ENCODE results near the gene SIX4. TPM values are rescaled to one million over a fixed set of nuclear protein-coding genes. Genes with fewer than 3 reads are reported as not detected.
A peak's percentile ranks its signal among the peaks of the same experiment; 100 is the strongest.

SIX4 gene
- under 1 TPM in 3 of 5 donors, not detected in 2; 0.12 to 0.22 (median 0.13) TPM for total RNA-seq
- not detected for total RNA-seq (2013)
- 0 to 0.15 (median 0) reads per million in 29 experiments for total RNA-seq

DNA sequence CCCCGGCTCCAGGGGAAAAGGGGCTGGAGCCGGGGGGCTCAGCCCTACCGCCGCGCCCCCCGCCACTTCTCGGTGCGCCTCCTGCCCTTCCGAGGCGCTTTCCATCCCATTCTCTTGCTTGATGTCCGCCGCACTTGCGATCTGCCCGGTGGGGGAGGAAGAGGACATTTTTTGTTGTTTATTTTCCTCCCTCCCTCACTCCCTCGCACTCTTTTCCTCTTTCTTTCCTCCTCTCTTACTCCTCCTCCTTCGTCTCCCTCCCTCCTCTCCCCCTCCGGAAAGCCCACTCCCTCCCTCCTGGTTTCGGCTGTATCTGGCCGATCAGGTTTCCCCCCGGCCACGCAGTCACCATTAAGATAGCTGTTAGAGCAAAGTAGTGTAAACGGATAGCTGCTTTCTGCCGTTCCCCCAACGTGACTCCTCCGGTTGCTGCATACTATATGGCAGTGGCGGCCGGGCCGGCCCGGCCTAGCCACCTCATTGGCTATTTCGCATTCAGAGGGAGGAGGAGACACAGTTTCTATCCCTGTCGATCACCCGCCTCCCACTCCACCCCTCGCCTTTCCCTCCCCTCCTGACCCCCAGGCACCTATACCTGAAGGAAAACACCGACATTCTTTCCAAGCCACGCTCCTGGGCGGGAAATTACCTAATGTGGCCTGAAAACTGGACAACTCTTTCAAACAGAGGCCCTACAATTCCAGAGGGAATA is at the start of gene SIX4:
TSS of gene SIX4 (minus strand) at position 445 of the 712 bp plus-strand sequence. CDS start at position 168, 277 bp downstream.
- Mint-ChIP-seq H3K4me1 (peaks cover 16 to 26% (median 25%) of the 10 kb centered on the region in 3 donors), H3K27me3 (peaks cover 65 to 80% of the 10 kb centered on the region in 2 donors), H3K36me3 (no peaks in the 10 kb centered on the region), H3K9me3 (no peaks in the 10 kb centered on the region), H3K4me3 (peak within 1 kb of the TSS; percentile 83 to 91 (median 83)), H3K27ac (no peak within 1 kb of the TSS)
- DNase-seq = peak in 2 of 35 experiments; percentile 12 to 22
- H3K27me3 ChIP-seq (replicated peaks in 1 of 2; ENCODE audit: control insufficient read depth in 2 of 2, extremely low read depth in 1 of 2, insufficient read depth in 2 of 2, low read length in 1 of 2) = peaks cover 32 to 62% of the 10 kb centered on the region in 2 experiments
- H3K4me3 ChIP-seq (ENCODE audit: control insufficient read depth in 1 of 2, extremely low read depth in 1 of 2, low read length in 1 of 2) = peak within 1 kb of the TSS; percentile 49 to 77
- ChIA-PET CTCF (interaction anchor here (0.6 to 1.3 kb wide), 2 partner anchors 9 to 78 kb away, joined by 3 to 4 read pairs; no protein-coding TSS in a partner anchor), POLR2A (no interaction called here)
- no peak within 1 kb of the TSS for H3K27ac ChIP-seq (ENCODE audit: low read length)
- no peaks in the 10 kb centered on the region for H3K9me3 ChIP-seq
- H3K36me3 ChIP-seq (ENCODE audit: control insufficient read depth in 2 of 2, extremely low read depth in 1 of 2, insufficient read depth in 1 of 2, low read length in 1 of 2) = no peaks in the 10 kb centered on the region
- ATAC-seq (replicated peaks in 1 of 4) = no peak
- peaks cover 0 to 34% of the 10 kb centered on the region in 2 experiments for H3K4me1 ChIP-seq (ENCODE audit: control insufficient read depth in 1 of 2, extremely low read depth in 1 of 2, insufficient read depth in 2 of 2, low read length in 2 of 2)
- WGBS (ENCODE audit: insufficient coverage) = 2% methylated on average over 12 of the region's 36 CpGs

DNA sequence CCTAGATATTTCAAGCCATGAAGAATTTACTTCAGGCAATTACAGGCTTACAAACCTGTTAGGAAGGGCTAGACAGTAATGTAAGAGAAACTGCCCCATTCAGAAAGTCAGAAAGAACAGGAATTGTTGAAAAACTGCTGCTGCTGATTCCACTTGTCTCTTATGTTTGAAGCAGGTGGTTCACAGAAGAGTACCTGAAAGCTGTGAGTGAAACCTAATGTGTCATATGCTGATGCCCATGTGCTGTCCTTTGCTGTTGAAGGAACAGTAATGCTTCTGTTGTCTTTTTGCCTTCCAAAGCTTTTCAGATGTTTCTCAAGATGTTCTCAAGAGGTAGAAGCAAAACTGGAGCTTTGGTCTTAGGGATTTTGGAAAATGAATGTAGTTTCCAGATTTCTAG is 49.4 kb upstream of the SIX4 start:
- Mint-ChIP-seq H3K27me3 (no peaks in the 10 kb centered on the region), H3K36me3 (peaks cover 4% of the 10 kb centered on the region), H3K4me1 (peaks cover 6 to 16% (median 12%) of the 10 kb centered on the region in 3 donors), H3K4me3 (no peak overlapping the region), H3K27ac (no peak overlapping the region), H3K9me3 (no peaks in the 10 kb centered on the region)
- Histone ChIP-seq H3K4me3 (ENCODE audit: control insufficient read depth in 1 of 2, extremely low read depth in 1 of 2, low read length in 1 of 2) (no peak overlapping the region), H3K9me3 (no peaks in the 10 kb centered on the region), H3K27me3 (replicated peaks in 1 of 2; ENCODE audit: control insufficient read depth in 2 of 2, extremely low read depth in 1 of 2, insufficient read depth in 2 of 2, low read length in 1 of 2) (no peaks in the 10 kb centered on the region), H3K4me1 (ENCODE audit: control insufficient read depth in 1 of 2, extremely low read depth in 1 of 2, insufficient read depth in 2 of 2, low read length in 2 of 2) (no peaks in the 10 kb centered on the region), H3K36me3 (ENCODE audit: control insufficient read depth in 2 of 2, extremely low read depth in 1 of 2, insufficient read depth in 1 of 2, low read length in 1 of 2) (no peaks in the 10 kb centered on the region), H3K27ac (ENCODE audit: low read length) (no peak overlapping the region)
- ATAC-seq (replicated peaks in 1 of 4) = no peak
- ChIA-PET POLR2A (no interaction called here), CTCF (no interaction called here)
- DNase-seq = no peak

DNA sequence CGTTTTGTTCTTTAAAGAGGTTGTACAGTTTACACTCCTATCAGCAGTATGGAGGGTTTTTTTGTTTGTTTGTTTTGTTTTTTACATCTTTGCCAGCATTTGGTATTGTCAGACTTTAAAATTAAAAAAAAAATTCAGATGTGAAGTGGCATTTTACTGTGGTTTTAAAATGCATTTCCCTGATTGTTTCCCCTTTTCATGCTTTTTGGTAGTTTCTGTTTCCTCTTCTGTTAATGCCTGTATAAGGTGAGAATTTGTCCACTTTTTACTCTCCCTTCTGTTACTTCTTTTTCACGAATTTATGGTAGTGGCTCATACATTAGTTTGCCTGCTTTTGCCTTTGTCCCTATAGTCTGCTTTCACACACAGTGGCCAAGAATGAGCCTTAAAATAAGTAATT is 47.0 kb upstream of the SIX4 start:
- H3K27ac ChIP-seq (ENCODE audit: low read length) = no peak overlapping the region
- Mint-ChIP-seq H3K4me3 (no peak overlapping the region), H3K9me3 (no peaks in the 10 kb centered on the region), H3K36me3 (peaks cover 4% of the 10 kb centered on the region), H3K27ac (no peak overlapping the region), H3K4me1 (peaks cover 5 to 17% (median 16%) of the 10 kb centered on the region in 3 donors), H3K27me3 (no peaks in the 10 kb centered on the region)
- H3K4me1 ChIP-seq (ENCODE audit: control insufficient read depth in 1 of 2, extremely low read depth in 1 of 2, insufficient read depth in 2 of 2, low read length in 2 of 2) = no peaks in the 10 kb centered on the region
- no CpG with 5 or more reads among the region's 2 CpGs for WGBS (ENCODE audit: insufficient coverage)
- CTCF ChIA-PET = no interaction called here
- H3K9me3 ChIP-seq = no peaks in the 10 kb centered on the region
- POLR2A ChIA-PET = no interaction called here
- DNase-seq = no peak
- ATAC-seq (replicated peaks in 1 of 4) = no peak
- no peaks in the 10 kb centered on the region for H3K27me3 ChIP-seq (replicated peaks in 1 of 2; ENCODE audit: control insufficient read depth in 2 of 2, extremely low read depth in 1 of 2, insufficient read depth in 2 of 2, low read length in 1 of 2)
- H3K36me3 ChIP-seq (ENCODE audit: control insufficient read depth in 2 of 2, extremely low read depth in 1 of 2, insufficient read depth in 1 of 2, low read length in 1 of 2) = no peaks in the 10 kb centered on the region
- H3K4me3 ChIP-seq (ENCODE audit: control insufficient read depth in 1 of 2, extremely low read depth in 1 of 2, low read length in 1 of 2) = no peak overlapping the region

DNA sequence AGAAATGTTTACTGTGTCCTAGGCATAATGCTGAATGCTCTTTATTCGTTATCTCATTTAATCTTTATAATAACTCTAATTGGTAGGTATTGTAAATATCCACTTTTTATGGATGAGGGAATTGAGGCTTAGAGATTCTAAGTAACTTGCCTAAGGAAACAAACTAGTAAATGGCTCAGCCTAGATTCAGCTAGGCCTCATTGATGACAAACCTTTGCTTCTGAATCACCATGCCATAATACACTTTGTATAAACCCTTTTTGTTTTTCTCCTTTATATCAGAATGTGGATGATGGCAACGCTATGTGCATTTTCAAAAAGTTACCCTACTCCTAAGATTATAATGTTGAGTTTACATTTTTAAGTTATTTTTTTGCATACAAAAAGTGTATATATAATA is 44.5 kb upstream of the SIX4 start:
- no peak overlapping the region for H3K4me3 ChIP-seq (ENCODE audit: control insufficient read depth in 1 of 2, extremely low read depth in 1 of 2, low read length in 1 of 2)
- H3K9me3 Mint-ChIP-seq = no peaks in the 10 kb centered on the region
- peaks cover 6% of the 10 kb centered on the region for H3K36me3 Mint-ChIP-seq
- no peaks in the 10 kb centered on the region for H3K27me3 Mint-ChIP-seq
- ChIA-PET CTCF (no interaction called here), POLR2A (no interaction called here)
- WGBS (ENCODE audit: insufficient coverage) = no CpG with 5 or more reads among the region's 2 CpGs
- no peaks in the 10 kb centered on the region for H3K36me3 ChIP-seq (ENCODE audit: control insufficient read depth in 2 of 2, extremely low read depth in 1 of 2, insufficient read depth in 1 of 2, low read length in 1 of 2)
- H3K4me1 ChIP-seq (ENCODE audit: control insufficient read depth in 1 of 2, extremely low read depth in 1 of 2, insufficient read depth in 2 of 2, low read length in 2 of 2) = no peaks in the 10 kb centered on the region
- H3K4me3 Mint-ChIP-seq = no peak overlapping the region
- DNase-seq = no peak
- no peak for ATAC-seq (replicated peaks in 1 of 4)
- no peak overlapping the region for H3K27ac Mint-ChIP-seq
- peaks cover 5 to 25% (median 19%) of the 10 kb centered on the region in 3 donors for H3K4me1 Mint-ChIP-seq
- H3K9me3 ChIP-seq = no peaks in the 10 kb centered on the region
- no peak overlapping the region for H3K27ac ChIP-seq (ENCODE audit: low read length)
- no peaks in the 10 kb centered on the region for H3K27me3 ChIP-seq (replicated peaks in 1 of 2; ENCODE audit: control insufficient read depth in 2 of 2, extremely low read depth in 1 of 2, insufficient read depth in 2 of 2, low read length in 1 of 2)

DNA sequence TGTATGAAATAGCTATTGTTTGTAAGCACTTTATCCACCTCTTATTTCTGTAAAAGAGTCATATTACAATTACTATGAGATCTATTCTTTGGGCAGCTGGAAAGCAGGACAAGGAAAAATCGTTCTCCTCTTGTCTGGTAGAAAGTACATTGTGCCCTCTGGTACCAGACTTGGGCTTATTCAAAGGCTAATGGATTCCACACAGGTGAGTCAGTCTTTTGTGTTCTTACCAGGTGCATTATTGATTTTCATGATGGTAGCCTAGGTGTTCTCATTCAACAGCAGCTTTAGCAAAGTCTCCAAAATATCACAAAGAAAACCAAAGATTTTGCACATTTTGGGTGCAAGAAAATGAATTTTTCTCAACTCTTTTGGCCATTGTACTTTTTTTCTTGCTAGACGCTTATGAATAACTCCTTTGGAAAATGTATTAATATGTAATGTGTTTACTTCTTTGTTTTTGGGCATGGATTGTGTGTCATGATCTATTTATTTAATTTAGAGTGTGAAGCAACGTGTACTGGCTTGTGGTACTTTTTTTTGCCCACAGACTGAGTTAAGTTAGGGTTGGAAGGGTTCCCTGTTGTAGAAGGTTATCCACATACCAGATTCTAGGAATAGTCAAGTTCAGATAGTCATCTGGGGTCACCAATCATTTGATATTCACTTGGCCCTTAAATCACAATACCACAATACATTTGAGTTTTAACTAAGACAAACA is 36.7 kb upstream of the SIX4 start:
- no peak for DNase-seq
- no peak for ATAC-seq (replicated peaks in 1 of 4)
- CTCF ChIA-PET = no interaction called here
- Histone ChIP-seq H3K4me1 (ENCODE audit: control insufficient read depth in 1 of 2, extremely low read depth in 1 of 2, insufficient read depth in 2 of 2, low read length in 2 of 2) (peaks cover 8 to 9% of the 10 kb centered on the region in 2 experiments), H3K9me3 (no peaks in the 10 kb centered on the region), H3K27ac (ENCODE audit: low read length) (no peak overlapping the region), H3K27me3 (replicated peaks in 1 of 2; ENCODE audit: control insufficient read depth in 2 of 2, extremely low read depth in 1 of 2, insufficient read depth in 2 of 2, low read length in 1 of 2) (no peaks in the 10 kb centered on the region), H3K36me3 (ENCODE audit: control insufficient read depth in 2 of 2, extremely low read depth in 1 of 2, insufficient read depth in 1 of 2, low read length in 1 of 2) (no peaks in the 10 kb centered on the region), H3K4me3 (ENCODE audit: control insufficient read depth in 1 of 2, extremely low read depth in 1 of 2, low read length in 1 of 2) (no peak overlapping the region)
- Mint-ChIP-seq H3K27ac (no peak overlapping the region), H3K4me1 (peaks cover 33 to 38% (median 38%) of the 10 kb centered on the region in 3 donors), H3K27me3 (no peaks in the 10 kb centered on the region), H3K4me3 (no peak overlapping the region), H3K9me3 (no peaks in the 10 kb centered on the region), H3K36me3 (peaks cover 9% of the 10 kb centered on the region)
- POLR2A ChIA-PET = interaction anchor here (0.5 to 0.7 kb wide), 4 partner anchors 19 to 860 kb away, joined by 3 read pairs; no protein-coding TSS in a partner anchor
- no CpG with 5 or more reads among the region's 3 CpGs for WGBS (ENCODE audit: insufficient coverage)

DNA sequence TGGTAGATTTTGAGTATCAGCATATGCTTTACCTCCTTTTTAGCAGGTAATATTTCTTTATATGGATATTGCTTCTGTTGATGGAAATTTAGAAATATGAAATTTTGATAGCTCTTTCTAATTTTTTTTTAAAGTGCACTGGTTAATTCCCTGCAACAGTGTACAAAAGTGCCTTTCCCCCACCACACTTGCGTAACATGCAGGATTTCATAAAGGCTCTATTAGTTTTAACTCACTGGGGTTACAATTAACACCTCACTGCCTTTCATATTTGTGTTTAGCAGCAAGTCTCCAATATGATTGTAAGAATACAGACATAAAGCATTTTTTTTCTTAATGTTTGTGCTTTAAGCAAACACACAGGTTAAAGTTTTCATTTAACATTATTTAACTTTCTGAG is 36.1 kb upstream of the SIX4 start:
- WGBS (ENCODE audit: insufficient coverage) = no CpG with 5 or more reads among the region's 1 CpG
- Mint-ChIP-seq H3K9me3 (no peaks in the 10 kb centered on the region), H3K4me3 (no peak overlapping the region), H3K27me3 (no peaks in the 10 kb centered on the region), H3K36me3 (peaks cover 12% of the 10 kb centered on the region), H3K4me1 (peaks cover 33 to 41% (median 40%) of the 10 kb centered on the region in 3 donors), H3K27ac (no peak overlapping the region)
- no peak for ATAC-seq (replicated peaks in 1 of 4)
- Histone ChIP-seq H3K4me1 (ENCODE audit: control insufficient read depth in 1 of 2, extremely low read depth in 1 of 2, insufficient read depth in 2 of 2, low read length in 2 of 2) (peaks cover 8 to 9% of the 10 kb centered on the region in 2 experiments), H3K36me3 (ENCODE audit: control insufficient read depth in 2 of 2, extremely low read depth in 1 of 2, insufficient read depth in 1 of 2, low read length in 1 of 2) (no peaks in the 10 kb centered on the region), H3K27ac (ENCODE audit: low read length) (no peak overlapping the region), H3K4me3 (ENCODE audit: control insufficient read depth in 1 of 2, extremely low read depth in 1 of 2, low read length in 1 of 2) (no peak overlapping the region), H3K27me3 (replicated peaks in 1 of 2; ENCODE audit: control insufficient read depth in 2 of 2, extremely low read depth in 1 of 2, insufficient read depth in 2 of 2, low read length in 1 of 2) (no peaks in the 10 kb centered on the region), H3K9me3 (no peaks in the 10 kb centered on the region)
- ChIA-PET POLR2A (interaction anchor here in 1 of 2 donors (0.6 to 0.7 kb wide), 2 partner anchors 20 to 65 kb away, joined by 3 read pairs; no protein-coding TSS in a partner anchor), CTCF (no interaction called here)
- DNase-seq = no peak

All from T-cell (primary cell).